GM12878 (cell line): ENCODE data around the gene ARHGAP6. TPM values are rescaled to one million over a fixed set of nuclear protein-coding genes. Genes with fewer than 3 reads are reported as not detected.
"Not testable (repeated sequence)": the region's sequence is repeated elsewhere in the genome, so short reads cannot be mapped to it uniquely, and the experiment has no call there.

Experiments
- ATAC-seq: fragments of 200-7000 bp; cut with Tn5 transposase; 3 replicates; pipeline ENCODE4 v1.9.1; 2020; ENCODE audit warnings: mild to moderate bottlenecking, moderate library complexity
- BruUV-seq: library from RNA; stranded (reverse); fragments of 400-500 nt; replicated peaks from 2 replicates; lab custom pipeline; 2021; lab: Mats Ljungman, UMichigan
- CTCF ChIA-PET: fragments of 300-600 bp; sonication (Branson Sonifier 250); formaldehyde crosslinking; extraction: SDS; loops from one replicate; lab custom pipeline; 2021; ENCODE audit warnings: inconsistent platforms; lab: Yijun Ruan, JAX
- POLR2A ChIA-PET: fragments of 350-600 bp; formaldehyde crosslinking; extraction: SDS; loops from one replicate; lab custom pipeline; 2021; ENCODE audit warnings: inconsistent platforms; lab: Charles Lee
- RAD21 ChIA-PET: fragments of 300-600 bp; sonication (Branson Sonifier 250); formaldehyde crosslinking; loops from one replicate; lab custom pipeline; 2023; ENCODE audit warnings: antibody characterized with exemption; ENCODE audit not compliant: unreplicated experiment; lab: Charles Lee
- SMC1A ChIA-PET: fragments of 300-600 bp; sonication (Branson Sonifier 250); formaldehyde crosslinking; loops from one replicate; lab custom pipeline; 2023; ENCODE audit not compliant: unreplicated experiment, uncharacterized antibody; lab: Charles Lee
- DNase-seq: peaks from one replicate; pipeline ENCODE4 v3.0.0-alpha.2; 2011; ENCODE audit warnings: low read depth, low spot score
- FAIRE-seq: peaks from 3 replicates; lab custom pipeline; 2011; peaks lifted over from hg19 to GRCh38; lab: Jason Lieb, UNC
- H2AFZ ChIP-seq: 2 replicates; pipeline ENCODE4 v1.6.0; 2011; ENCODE audit warnings: low read depth, low read length, control low read depth; ENCODE audit not compliant: control insufficient read depth
- H3K27ac ChIP-seq: 2 replicates; pipeline ENCODE4 v1.5.1; 2011; ENCODE audit warnings: control low read depth; ENCODE audit not compliant: control insufficient read depth, insufficient read depth
- H3K27me3 ChIP-seq, 2 experiments: replicated peaks in 1 of 2; 2 replicates each; pipeline versions ENCODE4 v1.6.0 to v1.6.1; 2011; ENCODE audit warnings: low read length in 1 of 2; ENCODE audit not compliant: control insufficient read depth in 2 of 2, insufficient read depth in 2 of 2
- H3K36me3 ChIP-seq, 2 experiments: 2 replicates each; pipeline ENCODE4 v1.5.1; 2011; ENCODE audit warnings: low read length in 1 of 2; ENCODE audit not compliant: control insufficient read depth in 2 of 2, insufficient read depth in 2 of 2
- H3K4me1 ChIP-seq: 2 replicates; pipeline ENCODE4 v1.6.1; 2011; ENCODE audit warnings: mild to moderate bottlenecking, low read length, moderate library complexity, mixed read lengths; ENCODE audit not compliant: control insufficient read depth, insufficient read depth
- H3K4me2 ChIP-seq: 2 replicates; pipeline ENCODE4 v1.6.0; 2011; ENCODE audit warnings: control low read depth; ENCODE audit not compliant: control insufficient read depth, insufficient read depth
- H3K4me3 ChIP-seq: fragments of 200-600 bp; sonication (generic); 2 replicates; pipeline ENCODE4 v1.5.1; 2016
- H3K79me2 ChIP-seq: 2 replicates; pipeline ENCODE4 v1.6.0; 2011; ENCODE audit warnings: low read length; ENCODE audit not compliant: control insufficient read depth, insufficient read depth
- H3K9ac ChIP-seq: 2 replicates; pipeline ENCODE4 v1.8.0; 2011; ENCODE audit warnings: low read length, control low read depth, mixed read lengths; ENCODE audit not compliant: control insufficient read depth, insufficient read depth
- H3K9me3 ChIP-seq: replicated peaks from 3 replicates; pipeline ENCODE4 v1.5.1; 2011; ENCODE audit warnings: mild to moderate bottlenecking, low read length; ENCODE audit not compliant: control insufficient read depth, insufficient read depth
- H4K20me1 ChIP-seq: 2 replicates; pipeline ENCODE4 v1.6.0; 2011; ENCODE audit not compliant: control insufficient read depth, insufficient read depth
- ELK1 ChIP-seq: IDR thresholded peaks from 2 replicates; pipeline ENCODE4 v1.6.1; 2012; ENCODE audit warnings: low read depth, low read length, improper control_type of control experiment
- ETV6 ChIP-seq, 2 experiments: fragments of 450-650 bp in 1 of 2; IDR thresholded peaks in 1 of 2; conservative IDR thresholded peaks in 1 of 2; 2 replicates each; pipeline ENCODE4 v1.6.1; 2014; ENCODE audit warnings: antibody characterized with exemption in 1 of 2, borderline replicate concordance in 1 of 2, low read depth in 1 of 2, mild to moderate bottlenecking in 1 of 2, moderate library complexity in 1 of 2
- FOS ChIP-seq: IDR thresholded peaks from 3 replicates; pipeline ENCODE4 v1.6.1; 2011; ENCODE audit warnings: borderline replicate concordance; ENCODE audit not compliant: insufficient read length; ENCODE audit errors: extremely low read depth
- POLR2AphosphoS5 ChIP-seq: IDR thresholded peaks from 2 replicates; pipeline ENCODE4 v1.6.1; 2011; ENCODE audit warnings: mild to moderate bottlenecking, low read length, inconsistent platforms
- ZNF217 ChIP-seq: fragments of 450-650 bp; IDR thresholded peaks from 2 replicates; pipeline ENCODE4 v1.6.1; 2017; ENCODE audit warnings: antibody characterized with exemption, mild to moderate bottlenecking
- WGBS: methylation state at CpG from one replicate; pipeline ENCODE4 v1.1.6; 2016; ENCODE audit warnings: low lambda C conversion rate; ENCODE audit not compliant: insufficient replicate concordance, insufficient coverage; ENCODE audit errors: missing lambda C conversion rate; 5-methylcytosine and 5-hydroxymethylcytosine counted together
- in situ Hi-C: fragments of 300-500 bp; cut with MboI; formaldehyde crosslinking; loops from 9 replicates; pipeline ENCODE4 v1.14.3; 2018; ENCODE audit warnings: mixed read lengths
- intact Hi-C: fragments of 100-400 bp; cut with micrococcal nuclease; formaldehyde crosslinking; loops from one replicate; pipeline ENCODE4 v1.14.2; 2022; ENCODE audit not compliant: unreplicated experiment
- polyA plus RNA-seq, 11 experiments: library from polyadenylated mRNA; depleted of rRNA in 4 of 11; unstranded in 6 of 11; stranded (reverse) in 5 of 11; fragments of >200 nt; fragmentation: Nextera tagmentation in 4 of 11; fragmentation: Illumina TruSeq in 1 of 11; extraction: Ambion mirVana in 4 of 11; extraction: Trizol in 1 of 11; gene quantifications; 1 replicate in 1 of 11; 2 replicates in 10 of 11; pipeline versions ENCODE4 v1.2.1 to v1.2.3, GENCODE V29; 2011 to 2016; ENCODE audit warnings: inconsistent platforms in 2 of 11, missing spikeins in 2 of 11, low read depth in 1 of 11
- total RNA-seq, 4 experiments: library from RNA; depleted of rRNA in 3 of 4; stranded (reverse); fragments of >200 nt in 3 of 4; fragmentation: Illumina TruSeq in 1 of 4; extraction: Trizol in 1 of 4; gene quantifications; 2 replicates each; pipeline versions ENCODE4 v1.2.1 to v1.2.3, GENCODE V29; 2013 to 2021
- TF ChIP-seq, protein P1 (sequence below): fragments of 450-650 bp; IDR thresholded peaks from 2 replicates; pipeline ENCODE4 v1.6.1; 2016; ENCODE audit warnings: mild to moderate bottlenecking
- TF ChIP-seq, protein P2 (sequence below): IDR thresholded peaks from 2 replicates; pipeline ENCODE4 v1.6.1; 2011; ENCODE audit warnings: low read depth, low read length, improper control_type of control experiment, borderline replicate concordance
- TF ChIP-seq, protein P3 (sequence below): fragments of 450-650 bp; IDR thresholded peaks from 2 replicates; pipeline ENCODE4 v1.6.1; 2018; ENCODE audit warnings: borderline replicate concordance, mild to moderate bottlenecking; ENCODE audit not compliant: partially characterized antibody

ARHGAP6 gene
- total and polyA plus RNA-seq, 10 of the 15 experiments (the other 5 are each of a cell fraction or from before 2014, with no cell fraction given): 0.20 to 1.8 (median 0.76) TPM

DNA sequence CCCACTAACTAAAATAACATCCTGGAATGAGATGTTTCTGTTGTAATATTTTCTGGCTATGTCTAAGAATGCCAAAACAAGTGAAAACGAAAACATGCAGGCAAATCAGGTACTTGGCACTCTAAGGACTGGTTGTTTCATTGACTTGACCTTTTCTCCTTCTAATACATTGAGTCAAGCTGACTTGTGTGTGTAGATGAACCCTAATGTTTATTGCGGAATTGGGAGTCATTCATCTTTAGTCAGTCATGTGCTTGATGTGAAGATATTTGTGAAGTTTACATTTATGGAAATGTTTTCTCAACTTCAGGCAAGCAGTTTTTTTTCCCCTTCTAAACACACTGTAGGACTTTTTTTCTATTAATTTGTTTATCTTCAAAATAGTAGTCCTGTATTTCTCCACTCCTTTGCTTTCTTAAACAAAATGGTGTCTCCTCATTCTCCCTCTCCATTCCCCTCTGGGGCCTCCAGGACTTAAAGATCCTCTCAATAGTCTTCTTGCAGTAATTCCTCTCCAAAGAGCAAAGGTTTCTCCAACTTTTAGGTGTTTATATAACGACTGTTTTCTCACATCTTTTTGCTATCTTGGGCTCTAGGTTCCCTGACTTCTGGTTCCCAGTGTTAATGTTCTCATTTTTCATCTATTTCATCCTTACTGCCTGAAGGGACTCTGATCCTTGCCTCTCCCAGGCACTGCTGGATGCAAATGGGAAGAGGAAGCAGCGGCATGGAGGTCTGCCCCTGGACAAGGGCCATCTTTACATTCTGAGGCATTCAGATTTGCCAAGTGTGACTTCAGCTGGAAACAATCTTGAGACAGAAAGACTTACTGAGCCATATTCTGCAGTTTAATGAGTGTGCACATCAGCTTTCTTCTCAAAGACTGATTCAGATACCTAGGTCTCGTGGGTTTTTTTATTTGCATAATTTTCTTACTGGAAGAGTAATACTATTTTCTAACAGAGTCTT lies 166.4 kb downstream of the ARHGAP6 start (continued):
- TF ChIP-seq ETV6 (conservative IDR thresholded peaks at IDR 0.05 in 1 of 2, IDR thresholded peaks at IDR 0.05 in 1 of 2; ENCODE audit: borderline replicate concordance in 1 of 2, low read depth in 1 of 2) (no peak), FOS (no peak), ELK1 (no peak), ZNF217 (no peak), POLR2AphosphoS5 (no peak)
- TF ChIP-seq, protein P1, sequence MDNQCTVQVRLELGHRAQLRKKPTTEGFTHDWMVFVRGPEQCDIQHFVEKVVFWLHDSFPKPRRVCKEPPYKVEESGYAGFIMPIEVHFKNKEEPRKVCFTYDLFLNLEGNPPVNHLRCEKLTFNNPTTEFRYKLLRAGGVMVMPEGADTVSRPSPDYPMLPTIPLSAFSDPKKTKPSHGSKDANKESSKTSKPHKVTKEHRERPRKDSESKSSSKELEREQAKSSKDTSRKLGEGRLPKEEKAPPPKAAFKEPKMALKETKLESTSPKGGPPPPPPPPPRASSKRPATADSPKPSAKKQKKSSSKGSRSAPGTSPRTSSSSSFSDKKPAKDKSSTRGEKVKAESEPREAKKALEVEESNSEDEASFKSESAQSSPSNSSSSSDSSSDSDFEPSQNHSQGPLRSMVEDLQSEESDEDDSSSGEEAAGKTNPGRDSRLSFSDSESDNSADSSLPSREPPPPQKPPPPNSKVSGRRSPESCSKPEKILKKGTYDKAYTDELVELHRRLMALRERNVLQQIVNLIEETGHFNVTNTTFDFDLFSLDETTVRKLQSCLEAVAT: no peak
- TF ChIP-seq, protein P2, sequence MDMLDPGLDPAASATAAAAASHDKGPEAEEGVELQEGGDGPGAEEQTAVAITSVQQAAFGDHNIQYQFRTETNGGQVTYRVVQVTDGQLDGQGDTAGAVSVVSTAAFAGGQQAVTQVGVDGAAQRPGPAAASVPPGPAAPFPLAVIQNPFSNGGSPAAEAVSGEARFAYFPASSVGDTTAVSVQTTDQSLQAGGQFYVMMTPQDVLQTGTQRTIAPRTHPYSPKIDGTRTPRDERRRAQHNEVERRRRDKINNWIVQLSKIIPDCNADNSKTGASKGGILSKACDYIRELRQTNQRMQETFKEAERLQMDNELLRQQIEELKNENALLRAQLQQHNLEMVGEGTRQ: no peak
- TF ChIP-seq, protein P3, sequence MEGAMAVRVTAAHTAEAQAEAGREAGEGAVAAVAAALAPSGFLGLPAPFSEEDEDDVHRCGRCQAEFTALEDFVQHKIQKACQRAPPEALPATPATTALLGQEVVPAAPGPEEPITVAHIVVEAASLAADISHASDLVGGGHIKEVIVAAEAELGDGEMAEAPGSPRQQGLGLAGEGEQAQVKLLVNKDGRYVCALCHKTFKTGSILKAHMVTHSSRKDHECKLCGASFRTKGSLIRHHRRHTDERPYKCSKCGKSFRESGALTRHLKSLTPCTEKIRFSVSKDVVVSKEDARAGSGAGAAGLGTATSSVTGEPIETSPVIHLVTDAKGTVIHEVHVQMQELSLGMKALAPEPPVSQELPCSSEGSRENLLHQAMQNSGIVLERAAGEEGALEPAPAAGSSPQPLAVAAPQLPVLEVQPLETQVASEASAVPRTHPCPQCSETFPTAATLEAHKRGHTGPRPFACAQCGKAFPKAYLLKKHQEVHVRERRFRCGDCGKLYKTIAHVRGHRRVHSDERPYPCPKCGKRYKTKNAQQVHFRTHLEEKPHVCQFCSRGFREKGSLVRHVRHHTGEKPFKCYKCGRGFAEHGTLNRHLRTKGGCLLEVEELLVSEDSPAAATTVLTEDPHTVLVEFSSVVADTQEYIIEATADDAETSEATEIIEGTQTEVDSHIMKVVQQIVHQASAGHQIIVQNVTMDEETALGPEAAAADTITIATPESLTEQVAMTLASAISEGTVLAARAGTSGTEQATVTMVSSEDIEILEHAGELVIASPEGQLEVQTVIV: no peak

DNA sequence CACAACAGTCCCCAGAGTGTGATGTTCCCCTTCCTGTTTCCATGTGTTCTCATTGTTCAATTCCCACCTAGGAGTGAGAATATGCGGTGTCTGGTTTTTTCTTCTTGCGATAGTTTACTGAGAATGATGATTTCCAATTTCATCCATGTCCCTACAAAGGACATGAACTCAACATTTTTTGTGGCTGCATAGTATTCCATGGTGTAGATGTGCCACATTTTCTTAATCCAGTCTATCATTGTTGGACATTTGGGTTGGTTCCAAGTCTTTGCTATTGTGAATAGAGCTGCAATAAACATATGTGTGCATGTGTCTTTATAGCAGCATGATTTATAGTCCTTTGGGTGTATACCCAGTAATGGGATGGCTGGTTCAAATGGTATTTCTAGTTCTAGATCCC lies 174.3 kb downstream of the ARHGAP6 start:
- H3K9me3 ChIP-seq, ATAC-seq, H4K20me1 ChIP-seq, RAD21 ChIA-PET, H3K36me3 ChIP-seq, H3K9ac ChIP-seq, H3K4me2 ChIP-seq, DNase-seq, SMC1A ChIA-PET, H3K4me1 ChIP-seq, BruUV-seq, H3K27ac ChIP-seq, H3K27me3 ChIP-seq, H3K4me3 ChIP-seq, H3K79me2 ChIP-seq, FAIRE-seq, POLR2A ChIA-PET, H2AFZ ChIP-seq, in situ Hi-C loops, intact Hi-C loops, CTCF ChIA-PET: not testable (repeated sequence)
- 50% methylated on average over 1 of the region's 2 CpGs for WGBS
